H1 (cell line): ENCODE results near the gene ADAMTS16. TPM values are rescaled to one million over a fixed set of nuclear protein-coding genes. Genes with fewer than 3 reads are reported as not detected.
A peak's percentile ranks its signal among the peaks of the same experiment; 100 is the strongest.

Experiments used
- CTCF ChIA-PET: fragments of 300-600 bp; sonication (Branson Sonifier 250); formaldehyde crosslinking; loops from one replicate; lab custom pipeline; 2021; ENCODE audit not compliant: partially characterized antibody; lab: Charles Lee
- POLR2A ChIA-PET: fragments of 300-600 bp; sonication (Branson Sonifier 250); formaldehyde crosslinking; loops from one replicate; lab custom pipeline; 2021; ENCODE audit warnings: inconsistent platforms; ENCODE audit not compliant: partially characterized antibody; lab: Charles Lee
- DNase-seq, 2 experiments: peaks; one replicate each; pipeline versions ENCODE4 v3.0.0 to v3.0.0-alpha.2; 2010 to 2022; ENCODE audit warnings: low spot score in 2 of 2, low read depth in 1 of 2, mixed read lengths in 1 of 2
- FAIRE-seq: peaks from 2 replicates; lab custom pipeline; 2011; peaks lifted over from hg19 to GRCh38; lab: Jason Lieb, UNC
- H2AFZ ChIP-seq: 2 replicates; pipeline ENCODE4 v1.8.1; 2012; ENCODE audit warnings: low read length, inconsistent platforms
- H2AK5ac ChIP-seq: 2 replicates; pipeline ENCODE4 v1.6.1; 2013; ENCODE audit warnings: low read depth, low read length
- H2BK120ac ChIP-seq: replicated peaks from 2 replicates; pipeline ENCODE3; 2013; ENCODE audit warnings: low read depth, low read length, inconsistent platforms
- H2BK12ac ChIP-seq: 2 replicates; pipeline ENCODE4 v1.6.1; 2013; ENCODE audit warnings: low read depth, low read length
- H2BK15ac ChIP-seq: 2 replicates; pipeline ENCODE4 v1.6.1; 2013; ENCODE audit warnings: low read length
- H2BK20ac ChIP-seq: 2 replicates; pipeline ENCODE4 v1.6.1; 2013; ENCODE audit warnings: low read length
- H2BK5ac ChIP-seq: 2 replicates; pipeline ENCODE4 v1.6.1; 2013; ENCODE audit warnings: low read depth, low read length
- H3K14ac ChIP-seq: 2 replicates; pipeline ENCODE4 v1.6.1; 2013; ENCODE audit warnings: inconsistent platforms; ENCODE audit not compliant: insufficient read length
- H3K18ac ChIP-seq: 2 replicates; pipeline ENCODE4 v1.6.1; 2013; ENCODE audit warnings: low read length; ENCODE audit errors: extremely low read depth
- H3K23ac ChIP-seq: 2 replicates; pipeline ENCODE4 v1.6.1; 2013; ENCODE audit warnings: inconsistent platforms; ENCODE audit not compliant: insufficient read length
- H3K23me2 ChIP-seq: 2 replicates; pipeline ENCODE4 v1.6.1; 2013; ENCODE audit warnings: low read depth, low read length
- H3K27ac ChIP-seq: 2 replicates; pipeline ENCODE4 v1.6.1; 2011; ENCODE audit warnings: low read depth, low read length, inconsistent platforms
- H3K27me3 ChIP-seq, 4 experiments: replicated peaks in 1 of 4; 1 replicate in 1 of 4; 2 replicates in 3 of 4; pipeline versions ENCODE4 v1.6.1 to v1.8.1; 2011 to 2013; ENCODE audit warnings: low read length in 3 of 4, mild to moderate bottlenecking in 3 of 4, inconsistent platforms in 2 of 4, mixed read lengths in 2 of 4, moderate library complexity in 1 of 4; ENCODE audit not compliant: control insufficient read depth in 3 of 4, insufficient read depth in 3 of 4; ENCODE audit errors: extremely low read depth in 1 of 4
- H3K36me3 ChIP-seq, 4 experiments: 2 replicates each; pipeline versions ENCODE4 v1.6.1 to v1.8.1; 2011 to 2013; ENCODE audit warnings: mild to moderate bottlenecking in 4 of 4, low read length in 3 of 4, moderate library complexity in 2 of 4, control low read depth in 1 of 4, inconsistent platforms in 1 of 4; ENCODE audit not compliant: insufficient read depth in 4 of 4, control insufficient read depth in 2 of 4
- H3K4ac ChIP-seq: replicated peaks from 2 replicates; pipeline ENCODE3; 2013; ENCODE audit warnings: low read length, low read depth, mixed read lengths, inconsistent platforms; ENCODE audit not compliant: insufficient read length
- H3K4me1 ChIP-seq, 4 experiments: replicated peaks in 1 of 4; 1 replicate in 1 of 4; 2 replicates in 3 of 4; pipeline versions ENCODE4 v1.6.1 to v1.8.1; 2011 to 2013; ENCODE audit warnings: low read length in 3 of 4, inconsistent platforms in 2 of 4, mixed read lengths in 1 of 4; ENCODE audit not compliant: insufficient read depth in 4 of 4, control insufficient read depth in 3 of 4
- H3K4me2 ChIP-seq, 2 experiments: 2 replicates each; pipeline versions ENCODE4 v1.6.1 to v1.8.1; 2011 to 2013; ENCODE audit warnings: low read depth in 2 of 2, low read length in 2 of 2, control low read depth in 1 of 2, inconsistent platforms in 1 of 2, mild to moderate bottlenecking in 1 of 2; ENCODE audit not compliant: insufficient read depth in 1 of 2
- H3K4me3 ChIP-seq, 4 experiments: fragments of 200-600, 300-600 bp in 1 of 4; sonication (generic), shearing (Covaris generic), sonication (Bioruptor Twin) in 1 of 4; 2 replicates each; pipeline versions ENCODE4 v1.5.1 to v1.8.1; 2011 to 2016; ENCODE audit warnings: low read length in 4 of 4, low read depth in 3 of 4, control low read depth in 2 of 4, inconsistent platforms in 2 of 4, mild to moderate bottlenecking in 2 of 4, mixed read lengths in 1 of 4, moderate library complexity in 1 of 4; ENCODE audit not compliant: insufficient read depth in 2 of 4; ENCODE audit errors: extremely low read depth in 1 of 4
- H3K56ac ChIP-seq: replicated peaks from 2 replicates; pipeline ENCODE3; 2013; ENCODE audit warnings: low read depth, mild to moderate bottlenecking, mixed read lengths, low read length, inconsistent platforms; ENCODE audit not compliant: insufficient read length
- H3K79me1 ChIP-seq: 2 replicates; pipeline ENCODE4 v1.6.1; 2013; ENCODE audit warnings: low read depth, low read length, control low read depth
- H3K79me2 ChIP-seq, 2 experiments: 2 replicates each; pipeline versions ENCODE4 v1.6.1 to v1.8.1; 2012 to 2013; ENCODE audit warnings: low read length in 2 of 2, mild to moderate bottlenecking in 2 of 2, inconsistent platforms in 1 of 2; ENCODE audit not compliant: insufficient read depth in 2 of 2, control insufficient read depth in 1 of 2
- H3K9ac ChIP-seq, 4 experiments: replicated peaks in 1 of 4; 1 replicate in 1 of 4; 2 replicates in 3 of 4; pipeline versions ENCODE4 v1.6.1 to v1.8.1; 2011 to 2013; ENCODE audit warnings: low read depth in 3 of 4, low read length in 3 of 4, control low read depth in 2 of 4, mild to moderate bottlenecking in 2 of 4, moderate library complexity in 2 of 4, inconsistent platforms in 1 of 4; ENCODE audit errors: extremely low read depth in 1 of 4
- H3K9me3 ChIP-seq, 2 experiments: 2 replicates each; pipeline versions ENCODE4 v1.6.1 to v1.8.1; 2012 to 2013; ENCODE audit warnings: mild to moderate bottlenecking in 2 of 2, moderate library complexity in 2 of 2, control low read depth in 1 of 2, inconsistent platforms in 1 of 2, low read depth in 1 of 2, low read length in 1 of 2, mixed read lengths in 1 of 2; ENCODE audit not compliant: insufficient read depth in 2 of 2
- H4K20me1 ChIP-seq, 2 experiments: replicated peaks in 1 of 2; 2 replicates each; pipeline versions ENCODE3 to v1.8.1; 2011 to 2013; ENCODE audit warnings: inconsistent platforms in 2 of 2, low read length in 2 of 2, mild to moderate bottlenecking in 1 of 2; ENCODE audit not compliant: insufficient read depth in 2 of 2, control insufficient read depth in 1 of 2
- H4K5ac ChIP-seq: 2 replicates; pipeline ENCODE4 v1.6.1; 2013; ENCODE audit warnings: low read length, low read depth, mixed read lengths, inconsistent platforms; ENCODE audit not compliant: insufficient read length
- H4K8ac ChIP-seq: 2 replicates; pipeline ENCODE4 v1.8.0; 2013; ENCODE audit warnings: mild to moderate bottlenecking, moderate library complexity, low read length, inconsistent platforms; ENCODE audit not compliant: insufficient read depth; ENCODE audit errors: extremely low read depth
- H4K91ac ChIP-seq: replicated peaks from 2 replicates; pipeline ENCODE3; 2013; ENCODE audit warnings: low read length, mixed read lengths, inconsistent platforms; ENCODE audit not compliant: insufficient read length
- ASH2L ChIP-seq: fragments of 200-600, 300-600 bp; sonication (generic); IDR thresholded peaks from one replicate; pipeline ENCODE4 v1.7.1; 2017; ENCODE audit warnings: low read length
- BCL11A ChIP-seq, 2 experiments: IDR thresholded peaks; one replicate each; pipeline ENCODE4 v1.6.1; 2011; ENCODE audit warnings: low read depth in 2 of 2, low read length in 2 of 2, mild to moderate bottlenecking in 2 of 2
- WGBS, 2 experiments: shearing (Covaris generic) in 1 of 2; methylation state at CpG; one replicate each; pipeline versions ENCODE4 v1.1.6 to v1.1.7; 2013 to 2015; ENCODE audit warnings: low lambda C conversion rate in 2 of 2, mixed read lengths in 2 of 2, inconsistent platforms in 1 of 2, low coverage in 1 of 2, missing lambda C conversion rate in 1 of 2; ENCODE audit not compliant: insufficient replicate concordance in 2 of 2, insufficient coverage in 1 of 2, insufficient read length in 1 of 2; ENCODE audit errors: extremely low coverage in 1 of 2, missing lambda C conversion rate in 1 of 2; 5-methylcytosine and 5-hydroxymethylcytosine counted together
- polyA plus RNA-seq, 7 experiments: library from polyadenylated mRNA; depleted of rRNA in 3 of 7; stranded (reverse) in 5 of 7; unstranded in 2 of 7; fragments of >200 nt in 5 of 7; fragments of 200-250 nt in 2 of 7; gene quantifications; 1 replicate in 5 of 7; 2 replicates in 1 of 7; 4 replicates in 1 of 7; pipeline versions ENCODE4 v1.2.1 to v1.2.3, GENCODE V29; 2011 to 2013; ENCODE audit warnings: missing spikeins in 2 of 7, mixed read lengths in 2 of 7
- total RNA-seq: library from RNA; stranded (reverse); fragmentation: NEBNext Ultra II Directional; extraction: Animal tissue kit (Norgen Biotek cat#: 25700); gene quantifications from 2 replicates; pipeline ENCODE4 v1.2.1, GENCODE V29; 2021

Gene ADAMTS16
- total and polyA plus RNA-seq, 2 of the 8 experiments (the other 6 are each of a cell fraction or from before 2014, with no cell fraction given), result 3.7 to 16.0 TPM

DNA sequence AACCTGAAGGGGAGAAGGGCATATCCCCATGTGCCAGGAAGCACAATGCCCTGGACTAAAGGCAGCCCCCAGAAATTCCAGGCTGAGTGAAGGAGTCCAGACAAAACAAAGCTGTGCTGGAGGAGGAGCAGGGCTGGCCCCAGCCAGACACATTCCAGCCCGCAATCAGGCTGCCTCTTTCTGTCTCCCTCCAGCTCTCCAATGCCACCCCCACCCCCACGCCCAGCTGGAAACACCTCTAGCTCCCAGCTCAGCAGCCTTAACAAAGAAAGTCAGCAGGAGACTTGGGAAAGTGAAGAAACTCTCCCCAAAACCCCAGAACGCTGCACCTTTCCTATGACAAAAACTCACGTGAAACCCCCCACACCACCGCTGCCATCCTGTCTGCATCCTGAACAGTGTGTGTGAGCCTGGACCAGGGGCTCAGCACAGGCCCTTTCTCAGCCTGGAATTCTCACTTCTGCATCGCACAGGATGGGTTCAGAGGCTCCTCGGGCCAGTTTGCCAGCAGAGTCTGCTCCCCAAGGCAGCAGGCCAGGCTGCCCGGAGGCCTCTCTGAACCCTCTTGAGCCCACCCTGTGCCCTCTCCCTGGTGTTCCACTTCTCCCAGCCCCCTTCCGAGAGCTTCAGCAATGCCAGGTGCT is 186.1 kb downstream of the ADAMTS16 start:
- H3K23ac ChIP-seq, result no peak overlapping the region
- ChIA-PET CTCF (interaction anchor here (1.2 to 2.4 kb wide), 3 partner anchors 8 to 447 kb away, joined by 3 to 7 read pairs (median 5); no protein-coding TSS in a partner anchor), POLR2A (interaction anchor here (1.2 kb wide), 2 partner anchors 11 to 18 kb away, joined by 3 read pairs; no protein-coding TSS in a partner anchor)
- no peak overlapping the region for H2BK20ac ChIP-seq
- H4K20me1 ChIP-seq, result no peaks in the 10 kb centered on the region
- peak overlapping the region; percentile 82; the same call in 1 of the 2 replicates for H2BK12ac ChIP-seq
- peak overlapping the region; percentile 21 for H4K5ac ChIP-seq
- FAIRE-seq (no peak), DNase-seq (no peak)
- peak overlapping the region; percentile 90; the same call in 1 of the 2 replicates for H2BK5ac ChIP-seq
- no peak overlapping the region for H2BK120ac ChIP-seq
- H3K4me3 ChIP-seq, result no peak overlapping the region
- 0 out of 2 replicates have a peak overlapping the region, but pooled peaks have one; percentile 57 for H2AK5ac ChIP-seq
- H3K79me1 ChIP-seq, result no peaks in the 10 kb centered on the region; the same call in 1 of the 2 replicates
- H3K18ac ChIP-seq, result peak overlapping the region; percentile 68
- peak overlapping the region; percentile 61; the same call in 1 of the 2 replicates for H2BK15ac ChIP-seq
- H3K4me2 ChIP-seq, result peak overlapping the region; percentile 6 to 35; a peak in 2 of 4 replicates
- H4K8ac ChIP-seq, result no peak overlapping the region; the same call in 1 of the 2 replicates
- H3K14ac ChIP-seq, result peak overlapping the region; percentile 16
- H3K36me3 ChIP-seq, result no peaks in the 10 kb centered on the region
- peaks cover 4 to 22% (median 13%) of the 10 kb centered on the region in 4 experiments for H3K4me1 ChIP-seq
- H3K4ac ChIP-seq, result no peak overlapping the region
- no peak overlapping the region for H3K56ac ChIP-seq
- no peak overlapping the region; the same call in 1 of the 2 replicates for H3K27ac ChIP-seq
- no peaks in the 10 kb centered on the region for H3K79me2 ChIP-seq
- H2AFZ ChIP-seq, result no peak overlapping the region; the same call in 1 of the 2 replicates
- WGBS, 2 experiments, result 50% methylated on average over 8 of the region's 9 CpGs; no CpG with 5 or more reads in 1 of the 2 experiments
- H3K27me3 ChIP-seq, result no peaks in the 10 kb centered on the region
- H3K9ac ChIP-seq, result no peak overlapping the region
- no peaks in the 10 kb centered on the region for H3K23me2 ChIP-seq
- H4K91ac ChIP-seq, result peak overlapping the region; percentile 68
- H3K9me3 ChIP-seq, result no peaks in the 10 kb centered on the region
- peak; percentile 31 for TF ChIP-seq ASH2L
- TF ChIP-seq BCL11A (IDR thresholded peaks at IDR 0.05; ENCODE audit: low read depth in 2 of 2, low read length in 2 of 2), result no peak
